Stimulated activated naive CD8-positive, alpha-beta T cell treated with anti-CD3 and anti-CD28 coated beads, Interleukin-15, Interleukin-2, amounts not matched to agents 100 U/mL and 50 U/mL, for 24 hours (primary cell): ENCODE data around the gene C10orf143.
"Not testable (repeated sequence)": the region's sequence is repeated elsewhere in the genome, so short reads cannot be mapped to it uniquely, and the experiment has no call there.

Experiments used
- ATAC-seq: fragments of 150-1000 bp; cut with Tn5 transposase; one replicate; pipeline ENCODE4 v1.10.0; 2021
- DNase-seq: peaks from one replicate; pipeline ENCODE4 v3.0.0; 2021

Gene C10orf143

GRCh38 chr10:130028465-130028819 lies 82.2 kb downstream of the C10orf143 start:
- ATAC-seq, result peak; percentile 42
- no peak for DNase-seq

DNA sequence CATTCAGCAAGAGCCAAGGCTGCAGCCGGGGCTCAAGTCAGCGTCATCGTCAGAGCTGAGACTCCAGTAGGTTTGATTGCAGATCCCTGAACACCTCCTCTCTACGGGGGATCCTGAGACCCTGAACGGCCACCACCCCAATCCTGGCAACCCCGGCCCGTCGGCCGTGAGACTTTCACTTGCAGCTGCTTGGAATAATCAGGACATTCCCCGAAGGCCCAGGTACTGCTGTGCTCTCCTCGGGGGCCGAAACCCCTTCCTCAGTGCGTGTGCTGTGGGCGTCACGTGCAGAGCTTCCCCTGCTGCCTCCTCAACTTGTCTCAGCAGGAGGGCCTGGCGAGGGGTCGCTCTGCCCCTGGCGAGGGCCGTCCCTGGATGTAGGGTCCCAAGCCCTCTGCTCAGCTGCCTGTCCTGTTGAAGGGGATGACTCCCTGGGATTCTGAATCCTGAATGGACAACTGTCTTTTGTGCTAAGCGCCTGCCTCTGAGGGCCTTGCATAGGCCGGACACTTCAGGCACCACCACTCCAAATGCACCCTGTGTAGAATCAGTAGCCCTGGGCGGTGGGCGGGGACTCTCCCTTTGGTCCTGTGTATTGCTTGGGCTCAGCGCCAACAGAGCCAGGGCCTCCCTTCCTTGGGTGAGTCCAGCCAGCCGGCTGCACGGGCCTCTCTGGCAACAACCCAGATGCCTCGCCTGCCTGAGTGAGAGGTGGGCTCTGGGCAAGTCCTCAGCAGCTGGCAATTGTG lies 82.7 kb downstream of the C10orf143 start:
- DNase-seq (no peak), ATAC-seq (no peak)

DNA sequence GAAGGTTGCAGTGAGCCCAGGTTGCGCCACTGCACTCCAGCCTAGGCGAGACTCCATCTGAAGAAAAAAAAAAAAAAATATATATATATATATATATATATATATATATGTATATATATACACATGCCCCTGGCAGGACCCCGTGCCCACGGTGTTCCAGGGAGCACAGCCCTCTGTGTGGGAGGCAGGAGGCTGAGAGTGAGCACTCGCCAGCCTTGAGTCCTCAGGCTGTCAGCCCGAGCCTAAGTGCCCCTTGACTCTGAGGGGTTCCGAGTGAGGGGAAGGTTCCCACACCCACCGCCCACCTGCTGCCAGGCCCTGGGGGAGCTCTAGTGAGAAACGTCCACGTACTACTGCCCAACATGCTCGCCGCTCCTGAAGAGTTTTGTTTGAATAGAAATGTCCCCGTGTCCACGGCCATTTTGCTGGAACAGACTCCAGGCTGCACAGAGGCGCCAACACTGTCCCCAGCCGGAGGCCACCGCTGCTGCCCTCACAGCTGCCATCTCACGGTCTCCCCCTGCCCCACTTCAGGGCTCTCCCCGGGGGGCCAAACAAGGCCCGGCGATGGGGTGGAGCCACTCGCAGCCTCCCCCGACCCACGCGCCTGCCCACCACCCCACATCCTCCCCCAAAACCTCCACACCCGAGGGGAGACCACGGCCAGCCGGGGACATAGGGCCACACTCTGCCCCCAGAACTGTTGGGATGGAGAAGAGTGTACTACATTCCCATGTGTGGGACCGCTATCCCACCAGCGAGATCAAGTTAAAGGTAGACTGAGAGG lies 83.8 kb downstream of the C10orf143 start:
- DNase-seq, result no peak
- ATAC-seq, result no peak

- ATAC-seq (no peak), DNase-seq (no peak)
Measured at GRCh38 chr10:130025811-130026485, 84.7 kb downstream of the C10orf143 start.

- ATAC-seq, result no peak
- no peak for DNase-seq
Measured at GRCh38 chr10:130025326-130025725, 85.3 kb downstream of the C10orf143 start.

DNA sequence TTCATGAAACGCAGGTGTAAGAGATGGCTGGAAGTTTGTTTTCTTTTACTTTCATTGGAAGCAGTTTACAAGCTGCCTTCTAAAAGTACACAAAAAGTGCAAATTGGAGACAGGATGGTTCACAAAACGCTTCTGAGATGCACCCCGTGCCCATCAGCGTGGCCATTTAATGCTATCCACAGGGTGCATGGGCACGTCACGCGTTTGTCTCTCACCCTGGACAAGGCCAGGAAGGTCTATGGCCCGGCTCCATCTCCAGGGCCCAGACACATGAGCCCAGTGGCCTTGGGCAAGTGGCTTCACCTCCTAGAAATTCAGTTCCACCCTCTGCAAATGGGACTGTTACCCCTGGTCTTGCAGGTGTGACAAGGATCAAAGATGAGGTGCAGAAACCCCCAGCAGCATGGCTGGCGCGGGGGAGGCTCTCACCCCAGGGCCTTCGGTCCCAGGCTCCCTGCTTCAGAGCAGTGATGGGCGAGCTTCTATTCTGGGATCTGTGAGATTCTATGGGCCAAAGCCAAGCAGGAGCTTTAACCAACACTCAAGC lies 85.8 kb downstream of the C10orf143 start:
- ATAC-seq (no peak), DNase-seq (no peak)

DNA sequence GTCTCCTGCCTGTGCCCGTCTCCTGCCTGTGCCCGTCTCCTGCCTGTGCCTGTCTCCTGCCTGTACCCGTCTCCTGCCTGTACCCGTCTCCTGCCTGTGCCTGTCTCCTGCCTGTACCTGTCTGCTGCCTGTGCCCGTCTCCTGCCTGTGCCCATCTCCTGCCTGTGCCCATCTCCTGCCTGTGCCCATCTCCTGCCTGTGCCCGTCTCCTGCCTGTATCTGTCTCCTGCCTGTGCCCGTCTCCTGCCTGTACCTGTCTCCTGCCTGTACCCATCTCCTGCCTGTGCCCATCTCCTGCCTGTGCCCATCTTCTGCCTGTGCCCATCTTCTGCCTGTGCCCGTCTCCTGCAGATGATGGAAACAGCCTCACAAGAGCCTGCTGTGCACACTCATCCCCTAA lies 86.3 kb downstream of the C10orf143 start:
- not testable (repeated sequence) for ATAC-seq, DNase-seq

DNA sequence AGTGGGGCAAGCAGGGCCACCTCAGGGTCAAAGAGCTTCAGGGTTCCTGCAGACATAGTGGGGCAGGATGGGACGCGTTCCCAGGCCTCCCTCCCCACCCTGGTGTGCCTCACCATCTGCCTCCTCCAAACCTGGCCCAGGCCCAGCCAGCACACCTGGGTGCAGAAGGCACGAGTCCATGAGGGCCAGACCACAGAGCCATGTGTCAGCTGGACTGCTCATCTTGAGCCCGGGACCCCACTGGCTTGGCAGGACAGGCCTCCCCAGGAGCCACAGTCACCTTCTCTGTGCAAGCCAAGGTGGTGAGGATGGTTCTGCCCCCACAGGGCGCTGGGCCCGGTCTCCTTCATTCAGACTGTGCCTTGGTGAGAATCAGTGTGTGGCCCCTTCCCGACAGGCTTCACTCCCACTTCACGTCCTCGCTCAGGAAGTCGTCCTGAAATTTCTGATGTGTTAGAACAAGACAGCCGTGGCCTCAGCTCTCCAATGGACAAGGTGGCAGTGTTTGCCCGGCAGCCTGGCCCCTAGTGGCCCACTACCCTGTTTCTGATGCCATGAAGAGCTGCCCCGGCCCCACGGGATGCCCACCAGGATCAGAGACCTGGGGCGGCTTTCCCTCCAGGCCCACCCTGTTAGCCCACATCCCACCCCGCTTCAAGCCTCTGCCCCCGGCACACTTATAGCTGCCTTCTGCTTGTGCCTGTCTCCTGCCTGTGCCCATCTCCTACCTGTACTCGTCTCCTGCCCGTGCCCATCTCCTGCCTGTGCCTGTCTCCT lies 87.0 kb downstream of the C10orf143 start:
- DNase-seq (no peak), ATAC-seq (no peak)

DNA sequence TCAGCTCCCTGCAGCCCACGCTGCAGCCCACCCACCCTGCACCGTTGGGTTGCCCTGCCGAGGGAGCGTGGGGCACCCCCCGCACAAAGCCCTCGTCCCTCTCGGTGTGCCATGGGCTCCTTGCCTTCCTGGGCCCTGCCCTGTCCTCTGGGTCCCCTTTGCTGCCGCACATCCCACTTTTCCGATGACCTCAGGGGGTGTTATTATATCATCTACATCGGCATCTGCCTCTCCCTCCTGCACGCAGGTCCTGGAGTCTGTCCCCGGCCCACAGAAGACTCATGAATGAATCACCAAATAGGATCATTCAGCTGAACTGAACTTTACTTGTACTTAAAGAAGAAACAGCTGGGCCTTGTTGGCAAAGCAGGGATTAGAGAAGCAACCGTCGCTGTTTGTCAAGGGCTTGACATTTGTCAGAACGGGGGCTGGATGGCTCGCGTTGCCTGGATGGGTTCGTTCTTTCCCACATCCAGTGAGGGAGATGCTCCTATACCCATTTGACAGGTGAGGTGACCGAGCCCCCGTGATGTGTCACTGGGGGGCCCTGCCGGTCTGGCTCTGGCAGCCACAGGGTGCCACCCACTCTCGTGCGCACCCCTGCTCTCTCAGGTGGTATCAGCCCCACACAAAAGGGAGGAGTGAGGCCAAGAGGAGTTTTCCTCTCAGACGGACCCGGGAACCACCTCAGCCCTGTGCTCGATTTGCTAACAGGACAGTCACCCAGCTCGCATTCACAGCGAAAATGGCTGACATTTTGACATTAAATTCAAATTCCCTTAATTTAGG lies 87.9 kb downstream of the C10orf143 start:
- ATAC-seq (no peak), DNase-seq (no peak)

DNA sequence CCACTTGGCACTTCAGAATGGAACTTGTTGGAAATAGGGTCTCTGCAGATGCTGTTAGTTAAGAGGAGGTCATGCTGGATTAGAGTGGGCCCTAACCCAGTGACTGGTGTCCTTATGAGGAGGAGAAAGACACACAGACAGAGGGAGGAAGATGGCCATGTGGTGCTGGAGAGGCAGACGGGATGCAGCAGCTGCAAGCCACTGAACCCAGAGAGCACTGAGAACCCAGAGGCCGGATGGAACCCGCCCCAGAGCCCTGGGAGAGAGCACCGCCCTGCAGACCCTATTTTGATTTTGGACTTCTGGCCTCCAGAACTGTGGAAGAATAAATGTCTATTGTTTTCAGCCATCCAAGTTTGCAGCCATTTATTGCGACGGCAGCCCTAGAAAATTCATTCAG lies 88.5 kb downstream of the C10orf143 start:
- ATAC-seq (no peak), DNase-seq (no peak)

DNA sequence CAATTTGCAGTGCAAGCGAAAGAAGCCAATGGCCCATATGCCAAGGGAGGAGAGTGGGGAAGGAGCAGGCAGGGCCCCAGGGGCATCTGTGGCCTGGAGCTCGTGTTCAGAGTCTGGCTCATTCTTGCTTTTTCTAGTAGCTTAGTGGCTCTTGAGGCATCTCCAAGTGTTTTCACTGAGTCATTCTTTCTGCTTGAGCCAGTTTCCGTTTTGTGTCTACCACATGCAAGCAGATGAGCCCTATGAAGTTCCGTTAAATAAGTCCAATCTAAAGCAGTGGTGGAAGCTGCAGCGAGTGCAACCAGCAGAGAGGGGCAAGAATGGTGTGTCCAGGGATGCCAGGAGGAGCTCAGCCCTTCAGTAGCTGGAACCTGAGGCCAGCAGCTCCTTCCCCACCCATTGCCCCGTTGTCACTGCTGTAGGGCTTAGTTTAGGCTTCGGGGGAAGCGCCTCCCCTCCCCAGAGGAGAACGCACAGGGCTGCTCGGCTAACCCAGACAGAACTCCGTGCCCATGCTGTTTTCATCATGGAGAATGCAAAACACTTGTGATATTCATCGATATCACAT lies 89.2 kb downstream of the C10orf143 start:
- ATAC-seq, result no peak
- DNase-seq, result no peak

GRCh38 chr10:130020651-130021382 lies 89.8 kb downstream of the C10orf143 start:
- ATAC-seq (no peak), DNase-seq (no peak)

DNA sequence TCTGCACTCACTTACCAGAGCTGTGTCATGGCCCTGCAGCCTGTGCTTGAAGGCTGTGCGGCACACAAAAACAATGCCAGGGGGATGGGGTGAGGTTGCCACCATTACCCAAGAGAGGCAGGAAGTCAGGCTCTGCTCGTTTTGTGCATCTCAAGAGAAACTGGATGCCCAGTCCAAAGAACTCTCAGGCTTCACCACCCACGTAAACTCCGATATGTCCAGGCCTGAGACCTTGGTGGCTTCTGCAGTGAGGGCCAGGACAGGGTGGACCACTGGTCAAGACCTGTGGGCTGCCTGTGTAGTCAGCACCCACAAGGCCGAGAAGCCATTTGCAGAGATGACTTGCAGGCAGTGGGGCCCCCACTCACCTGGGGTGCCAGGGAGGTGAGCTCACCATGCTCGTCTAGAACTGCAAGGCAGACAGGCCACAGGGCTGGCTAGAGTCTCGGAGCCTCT lies 91.9 kb downstream of the C10orf143 start:
- no peak for DNase-seq
- ATAC-seq, result no peak

DNA sequence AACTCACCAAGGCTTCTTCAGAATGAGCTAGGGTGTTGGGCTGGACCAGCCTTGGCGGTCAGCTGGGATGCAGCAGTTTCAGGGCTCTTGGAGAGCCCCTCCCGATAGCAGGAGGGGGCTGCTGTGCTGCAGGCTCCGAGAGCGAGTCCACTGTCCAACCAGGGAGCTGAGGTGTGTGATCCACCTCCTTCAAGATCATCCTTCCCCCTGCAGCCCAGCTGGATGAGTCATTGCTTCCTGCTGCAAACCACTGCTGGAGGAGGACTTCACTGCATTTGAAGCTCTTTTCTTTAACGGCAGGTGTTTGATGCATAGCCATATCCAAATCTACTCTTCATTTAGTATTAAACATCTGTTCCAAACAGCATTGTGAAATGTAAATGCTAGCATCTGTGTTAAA lies 92.4 kb downstream of the C10orf143 start:
- no peak for ATAC-seq

GRCh38 chr10:130017631-130018022 lies 93.0 kb downstream of the C10orf143 start:
- ATAC-seq (no peak), DNase-seq (no peak)

More for the DNA sequence above, 92.4 kb downstream of the C10orf143 start:
- DNase-seq, result no peak

GRCh38 chr10:130016993-130017630 lies 93.5 kb downstream of the C10orf143 start:
- ATAC-seq, result no peak
- DNase-seq, result no peak

- ATAC-seq, result no peak
- no peak for DNase-seq
Measured at GRCh38 chr10:130016095-130016494, 94.5 kb downstream of the C10orf143 start.

GRCh38 chr10:130015075-130015695 lies 95.4 kb downstream of the C10orf143 start:
- no peak for ATAC-seq
- no peak for DNase-seq
